Smooth muscle cell (in vitro differentiated cells): Measurements from ENCODE around the gene EWSR1. TPM values are rescaled to one million over a fixed set of nuclear protein-coding genes. Genes with fewer than 3 reads are reported as not detected.

Experiments
- DNase-seq: peaks from one replicate; lab custom pipeline; 2025; ENCODE audit not compliant: unreplicated experiment; lab: John Stamatoyannopoulos, UW
- H2AFZ ChIP-seq: fragments of 200-600 bp; sonication (generic); 2 replicates; pipeline ENCODE4 v1.6.0; 2016; ENCODE audit warnings: antibody characterized with exemption, low read depth, mild to moderate bottlenecking
- H3F3A ChIP-seq: fragments of 200-600 bp; sonication (generic); 2 replicates; pipeline ENCODE4 v1.6.0; 2017; ENCODE audit warnings: antibody characterized with exemption, low read depth
- H3K27ac ChIP-seq: fragments of 200-600 bp; sonication (generic); 2 replicates; pipeline ENCODE4 v1.5.1; 2016; ENCODE audit warnings: low read depth, mild to moderate bottlenecking
- H3K27me3 ChIP-seq: fragments of 200-600 bp; sonication (generic); 2 replicates; pipeline ENCODE4 v1.6.1; 2016; ENCODE audit warnings: low read depth, mild to moderate bottlenecking
- H3K36me3 ChIP-seq: fragments of 200-600 bp; sonication (generic); 2 replicates; pipeline ENCODE4 v1.5.1; 2016; ENCODE audit warnings: low read depth
- H3K4me1 ChIP-seq: fragments of 200-600 bp; sonication (generic); 2 replicates; pipeline ENCODE4 v1.5.1; 2016; ENCODE audit warnings: low read depth
- H3K4me2 ChIP-seq: fragments of 200-600 bp; sonication (generic); 2 replicates; pipeline ENCODE4 v1.6.0; 2016; ENCODE audit warnings: mild to moderate bottlenecking
- H3K4me3 ChIP-seq: fragments of 200-600 bp; sonication (generic); 2 replicates; pipeline ENCODE4 v1.5.1; 2016; ENCODE audit warnings: mild to moderate bottlenecking
- H3K79me2 ChIP-seq: fragments of 200-600 bp; sonication (generic); 2 replicates; pipeline ENCODE4 v1.6.0; 2016; ENCODE audit warnings: low read depth, mild to moderate bottlenecking
- H3K9ac ChIP-seq: fragments of 200-600 bp; sonication (generic); 2 replicates; pipeline ENCODE4 v1.6.0; 2016; ENCODE audit warnings: low read depth
- H3K9me3 ChIP-seq: fragments of 200-600 bp; sonication (generic); replicated peaks from 2 replicates; pipeline ENCODE4 v1.5.1; 2016; ENCODE audit warnings: low read depth
- H4K20me1 ChIP-seq: fragments of 200-600 bp; sonication (generic); 2 replicates; pipeline ENCODE4 v1.6.0; 2016; ENCODE audit warnings: low read depth
- CTCF ChIP-seq: fragments of 200-600 bp; sonication (generic); IDR thresholded peaks from 2 replicates; pipeline ENCODE4 v1.5.1; 2017; ENCODE audit warnings: borderline replicate concordance, mild to moderate bottlenecking, antibody characterized with exemption; ENCODE audit not compliant: insufficient read depth, poor library complexity, severe bottlenecking
- whole genome bisulfite sequencing: methylation state at CpG from one replicate; pipeline ENCODE4 v1.1.7; 2016; ENCODE audit warnings: low lambda C conversion rate; 5-methylcytosine and 5-hydroxymethylcytosine counted together
- polyA plus RNA-seq: library from polyadenylated mRNA; unstranded; fragments of >200 nt; fragmentation: Nextera tagmentation; extraction: Ambion mirVana; gene quantifications from 2 replicates; pipeline ENCODE4 v1.2.1, GENCODE V29; 2016
- total RNA-seq: library from RNA; depleted of rRNA; stranded (reverse); fragments of >200 nt; gene quantifications from 2 replicates; pipeline ENCODE4 v1.2.3, GENCODE V29; 2014

EWSR1 gene
- total and polyA plus RNA-seq, 2 experiments from 2014 or later = 164 to 197 TPM

DNA sequence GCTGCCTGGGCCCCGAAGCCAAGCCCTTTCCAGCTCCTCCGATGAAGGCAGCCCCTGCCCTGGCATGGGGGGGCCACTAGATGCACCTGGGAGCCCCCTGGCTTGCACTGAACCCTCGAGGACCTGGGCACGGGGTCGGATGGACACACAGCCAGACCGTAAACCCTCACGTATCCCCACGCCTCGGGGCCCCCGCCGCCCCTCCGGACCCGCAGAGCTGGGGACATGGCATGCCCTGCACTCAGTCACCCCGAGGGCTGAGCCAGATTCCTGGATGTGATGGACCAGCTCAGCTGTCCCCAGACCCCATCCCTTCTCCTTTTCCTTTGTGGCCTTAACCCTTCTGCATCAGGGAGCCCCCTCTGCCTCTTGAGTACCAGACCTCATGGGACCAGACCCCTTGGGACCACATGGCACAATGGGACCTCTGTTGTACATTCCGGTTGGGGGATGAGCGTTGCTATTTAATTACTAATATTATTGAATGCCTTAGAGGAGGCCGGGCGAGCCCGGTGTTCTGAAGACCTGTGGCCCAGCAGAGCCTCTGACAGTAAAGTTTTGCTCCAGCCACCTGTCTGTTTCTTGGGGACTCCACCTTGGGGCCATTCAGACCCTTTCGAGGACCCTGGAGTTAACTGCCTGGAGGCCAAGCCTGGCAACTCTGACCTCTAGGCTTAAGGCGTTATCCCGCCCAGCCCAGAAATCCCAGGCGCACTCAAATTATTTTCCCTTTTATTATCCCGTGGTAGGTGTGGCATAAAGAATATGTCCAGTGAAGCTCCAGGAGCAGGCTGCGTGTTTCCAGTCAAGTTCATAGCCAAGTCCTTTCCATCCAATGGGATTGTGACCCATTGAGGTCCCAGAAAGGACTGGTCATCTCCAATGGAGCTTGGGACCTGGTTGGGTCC lies 44.4 kb downstream of the EWSR1 start:
- peaks cover 9% of the 10 kb centered on the region for H4K20me1 ChIP-seq
- H3K9ac ChIP-seq = no peak overlapping the region
- H2AFZ ChIP-seq = no peak overlapping the region
- no peak for TF ChIP-seq CTCF
- WGBS = 97% methylated on average over 25 of the region's 25 CpGs
- H3K4me1 ChIP-seq = peaks cover 3% of the 10 kb centered on the region
- no peaks in the 10 kb centered on the region for H3K9me3 ChIP-seq
- no peaks in the 10 kb centered on the region for H3K36me3 ChIP-seq
- H3K79me2 ChIP-seq = peaks cover 3% of the 10 kb centered on the region
- H3K27ac ChIP-seq = no peak overlapping the region
- H3K4me2 ChIP-seq = no peak overlapping the region
- no peak overlapping the region for H3K4me3 ChIP-seq
- H3K27me3 ChIP-seq = peaks cover 39% of the 10 kb centered on the region
- no peaks in the 10 kb centered on the region for H3F3A ChIP-seq
- no peak for DNase-seq

- H3K4me2 ChIP-seq = no peak overlapping the region
- no peaks in the 10 kb centered on the region for H3K79me2 ChIP-seq
- peaks cover 39% of the 10 kb centered on the region for H3K27me3 ChIP-seq
- H3K9ac ChIP-seq = no peak overlapping the region
- no peak for DNase-seq
- no peaks in the 10 kb centered on the region for H3F3A ChIP-seq
- no peak overlapping the region for H2AFZ ChIP-seq
- H4K20me1 ChIP-seq = peaks cover 9% of the 10 kb centered on the region
- 45% methylated on average over 43 of the region's 44 CpGs for WGBS
- H3K36me3 ChIP-seq = no peaks in the 10 kb centered on the region
- H3K9me3 ChIP-seq = no peaks in the 10 kb centered on the region
- TF ChIP-seq CTCF = peak; percentile 75
- no peak overlapping the region for H3K27ac ChIP-seq
- H3K4me1 ChIP-seq = peaks cover 2% of the 10 kb centered on the region
- H3K4me3 ChIP-seq = no peak overlapping the region
Measured at GRCh38 chr22:29313126-29313575, 45.1 kb downstream of the EWSR1 start.

GRCh38 chr22:29313576-29314466 lies 45.8 kb downstream of the EWSR1 start:
- Histone ChIP-seq H3K36me3 (no peaks in the 10 kb centered on the region), H3K27ac (no peak overlapping the region), H3K4me2 (peak overlapping the region; percentile 85), H3K9ac (no peak overlapping the region), H3K27me3 (peaks cover 39% of the 10 kb centered on the region), H3K4me1 (peaks cover 2% of the 10 kb centered on the region), H3K9me3 (no peaks in the 10 kb centered on the region), H3K4me3 (no peak overlapping the region), H3K79me2 (no peaks in the 10 kb centered on the region), H4K20me1 (peaks cover 9% of the 10 kb centered on the region), H3F3A (no peaks in the 10 kb centered on the region), H2AFZ (no peak overlapping the region)
- no peak for DNase-seq
- WGBS = 76% methylated on average over 46 of the region's 51 CpGs
- no peak for TF ChIP-seq CTCF
